ENCODE data around the gene KCNMA1.

DNA sequence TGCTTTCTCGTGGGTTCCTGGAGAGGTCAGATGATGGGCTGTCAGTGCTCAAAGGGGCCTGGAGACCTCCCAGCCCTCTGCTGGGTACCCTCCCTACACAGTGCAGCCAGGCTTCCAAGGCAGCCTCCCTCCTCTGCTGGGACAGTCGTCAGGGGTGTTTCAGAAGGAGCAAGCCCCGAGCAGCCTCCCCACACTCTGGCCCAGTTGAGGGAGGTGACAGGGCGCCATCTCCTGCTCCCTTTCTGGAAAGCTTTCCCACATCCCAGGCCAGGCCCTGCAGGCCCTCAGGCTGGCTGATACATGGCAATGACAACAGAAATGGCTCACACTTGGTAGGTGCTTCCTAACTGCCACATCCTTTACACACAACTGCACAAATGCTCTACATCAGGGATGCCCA, 32.1 kb downstream of the KCNMA1 start:
- TF ChIP-seq GATA3 (IDR thresholded peaks at IDR 0.05; ENCODE audit: low read depth, low read length) (no peak), GATA2 (IDR thresholded peaks at IDR 0.05; ENCODE audit: low read depth, low read length) (no peak)

Measured in SH-SY5Y (cell line).